HepG2 (cell line): ENCODE data around the gene CFAP43. TPM values are rescaled to one million over a fixed set of nuclear protein-coding genes. Genes with fewer than 3 reads are reported as not detected.

Experiments used
- BCL6 ChIP-seq: IDR thresholded peaks from 2 replicates; pipeline ENCODE4 v1.6.1; 2016; ENCODE audit warnings: missing genetic modification reagents, missing compliant biosample characterization
- DNMT3B ChIP-seq: conservative IDR thresholded peaks from 2 replicates; pipeline ENCODE4 v1.6.1; 2016; ENCODE audit warnings: missing biosample characterization, control low read depth
- ELF1 ChIP-seq: sonication (generic); formaldehyde crosslinking; IDR thresholded peaks from 2 replicates; pipeline ENCODE4 v1.4.0; 2020; ENCODE audit warnings: missing genetic modification reagents
- GZF1 ChIP-seq: sonication (generic); formaldehyde crosslinking; IDR thresholded peaks from 2 replicates; pipeline ENCODE4 v1.5.1; 2020; ENCODE audit warnings: mild to moderate bottlenecking, missing genetic modification reagents
- KDM5B ChIP-seq: sonication (generic); formaldehyde crosslinking; IDR thresholded peaks from 2 replicates; pipeline ENCODE4 v1.4.0; 2020; ENCODE audit warnings: missing genetic modification reagents, mild to moderate bottlenecking, borderline replicate concordance
- KMT2A ChIP-seq: sonication (generic); formaldehyde crosslinking; IDR thresholded peaks from 2 replicates; pipeline ENCODE4 v1.4.0; 2020; ENCODE audit warnings: missing genetic modification reagents
- MYC ChIP-seq: sonication (generic); formaldehyde crosslinking; IDR thresholded peaks from 2 replicates; pipeline ENCODE4 v1.9.0; 2021; ENCODE audit warnings: missing genetic modification reagents, borderline replicate concordance
- NONO ChIP-seq, 2 experiments: fragments of 450-650 bp in 1 of 2; sonication (generic) in 1 of 2; formaldehyde crosslinking in 1 of 2; IDR thresholded peaks in 1 of 2; conservative IDR thresholded peaks in 1 of 2; 2 replicates each; pipeline versions ENCODE4 v1.6.1 to v1.8.0; 2017 to 2022; ENCODE audit warnings: mild to moderate bottlenecking in 1 of 2, missing genetic modification reagents in 1 of 2, moderate library complexity in 1 of 2
- ZNF382 ChIP-seq: sonication (generic); formaldehyde crosslinking; IDR thresholded peaks from 2 replicates; pipeline ENCODE4 v1.5.0; 2020; ENCODE audit warnings: missing genetic modification reagents, mild to moderate bottlenecking, borderline replicate concordance
- ZNF550 ChIP-seq: sonication (generic); formaldehyde crosslinking; IDR thresholded peaks from 2 replicates; pipeline ENCODE4 v1.4.0; 2020; ENCODE audit warnings: mild to moderate bottlenecking, missing genetic modification reagents, borderline replicate concordance
- ZNF605 ChIP-seq: sonication (generic); formaldehyde crosslinking; IDR thresholded peaks from 2 replicates; pipeline ENCODE4 v1.8.0; 2022; ENCODE audit warnings: mild to moderate bottlenecking, missing genetic modification reagents
- ZNF660 ChIP-seq: sonication (generic); formaldehyde crosslinking; IDR thresholded peaks from 2 replicates; pipeline ENCODE4 v1.5.1; 2020; ENCODE audit warnings: mild to moderate bottlenecking, low read depth, missing genetic modification reagents, borderline replicate concordance
- ZNF772 ChIP-seq: sonication (generic); formaldehyde crosslinking; IDR thresholded peaks from 2 replicates; pipeline ENCODE4 v1.5.0; 2020; ENCODE audit warnings: mild to moderate bottlenecking, missing genetic modification reagents
- ZNF776 ChIP-seq: sonication (generic); formaldehyde crosslinking; IDR thresholded peaks from 2 replicates; pipeline ENCODE4 v1.4.0; 2020; ENCODE audit warnings: mild to moderate bottlenecking, missing genetic modification reagents
- polyA plus RNA-seq, 8 experiments: library from polyadenylated mRNA; depleted of rRNA in 3 of 8; stranded (reverse) in 7 of 8; unstranded in 1 of 8; fragments of >200 nt; fragmentation: Illumina TruSeq in 4 of 8; extraction: Trizol in 4 of 8; gene quantifications; 2 replicates each; pipeline versions ENCODE4 v1.2.1 to v1.2.3, GENCODE V29; 2011 to 2016; ENCODE audit warnings: low read depth in 4 of 8, missing spikeins in 1 of 8, mixed read lengths in 1 of 8; ENCODE audit not compliant: insufficient read depth in 1 of 8
- total RNA-seq, 5 experiments: library from RNA; depleted of rRNA; stranded (reverse); fragments of >200 nt; fragmentation: Illumina TruSeq; extraction: Trizol; gene quantifications; 2 replicates each; pipeline ENCODE4 v1.2.3, GENCODE V29; 2016; ENCODE audit warnings: low read depth in 1 of 5
- TF ChIP-seq, protein P1 (sequence below): sonication (generic); formaldehyde crosslinking; IDR thresholded peaks from 2 replicates; pipeline ENCODE4 v1.4.0; 2020; ENCODE audit warnings: missing genetic modification reagents
- TF ChIP-seq, protein P2 (sequence below): sonication (generic); formaldehyde crosslinking; IDR thresholded peaks from 2 replicates; pipeline ENCODE4 v1.5.0; 2020; ENCODE audit warnings: mild to moderate bottlenecking, missing genetic modification reagents
- TF ChIP-seq, protein P3 (sequence below): IDR thresholded peaks from 2 replicates; pipeline ENCODE4 v1.6.1; 2016; ENCODE audit warnings: missing compliant biosample characterization, missing genetic modification reagents, borderline replicate concordance
- TF ChIP-seq, protein P4 (sequence below): sonication (generic); formaldehyde crosslinking; IDR thresholded peaks from 2 replicates; pipeline ENCODE4 v1.4.0; 2020; ENCODE audit warnings: missing genetic modification reagents

Gene CFAP43
- total and polyA plus RNA-seq, 2 of the 13 experiments (the other 11 are each of a cell fraction or from before 2014, with no cell fraction given), result 0.24 to 0.38 TPM

DNA sequence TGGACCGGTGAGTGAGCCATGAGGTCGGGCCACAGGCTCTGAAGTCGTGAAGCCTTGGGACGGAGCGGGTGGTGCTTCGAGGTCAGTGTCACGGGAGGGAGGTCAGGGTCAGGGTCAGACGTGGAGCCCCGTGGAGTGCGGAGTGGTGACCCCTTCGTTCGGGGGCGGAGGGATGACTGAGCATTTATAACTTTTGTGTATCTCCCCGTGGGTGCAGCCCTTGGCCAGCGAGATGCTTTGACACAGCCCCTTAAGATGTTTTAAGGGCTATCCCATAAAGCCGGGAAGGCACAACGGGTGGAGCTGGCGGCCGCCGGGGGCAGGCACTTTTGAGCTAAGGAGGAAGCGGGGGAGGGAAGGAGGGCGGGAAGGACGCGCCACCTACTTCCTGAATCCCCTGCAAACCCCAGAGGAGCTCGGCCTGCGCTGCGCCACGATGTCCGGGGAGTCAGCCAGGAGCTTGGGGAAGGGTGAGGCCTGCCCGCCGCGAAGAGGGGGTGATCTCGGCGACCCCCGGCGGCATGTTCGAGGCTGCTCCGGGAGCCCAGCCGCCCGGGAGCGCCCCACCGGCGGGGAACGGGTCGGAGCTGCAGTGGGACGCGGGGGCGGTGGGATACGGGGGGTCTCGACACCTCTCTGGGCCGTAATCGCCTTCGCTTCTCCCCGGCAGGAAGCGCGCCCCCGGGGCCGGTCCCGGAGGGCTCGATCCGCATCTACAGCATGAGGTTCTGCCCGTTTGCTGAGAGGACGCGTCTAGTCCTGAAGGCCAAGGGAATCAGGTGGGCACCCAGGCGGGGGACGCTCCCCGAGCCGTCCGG, 22.5 kb upstream of the CFAP43 start, which contains the start of gene GSTO1 (continued):
- TF ChIP-seq, protein P1, sequence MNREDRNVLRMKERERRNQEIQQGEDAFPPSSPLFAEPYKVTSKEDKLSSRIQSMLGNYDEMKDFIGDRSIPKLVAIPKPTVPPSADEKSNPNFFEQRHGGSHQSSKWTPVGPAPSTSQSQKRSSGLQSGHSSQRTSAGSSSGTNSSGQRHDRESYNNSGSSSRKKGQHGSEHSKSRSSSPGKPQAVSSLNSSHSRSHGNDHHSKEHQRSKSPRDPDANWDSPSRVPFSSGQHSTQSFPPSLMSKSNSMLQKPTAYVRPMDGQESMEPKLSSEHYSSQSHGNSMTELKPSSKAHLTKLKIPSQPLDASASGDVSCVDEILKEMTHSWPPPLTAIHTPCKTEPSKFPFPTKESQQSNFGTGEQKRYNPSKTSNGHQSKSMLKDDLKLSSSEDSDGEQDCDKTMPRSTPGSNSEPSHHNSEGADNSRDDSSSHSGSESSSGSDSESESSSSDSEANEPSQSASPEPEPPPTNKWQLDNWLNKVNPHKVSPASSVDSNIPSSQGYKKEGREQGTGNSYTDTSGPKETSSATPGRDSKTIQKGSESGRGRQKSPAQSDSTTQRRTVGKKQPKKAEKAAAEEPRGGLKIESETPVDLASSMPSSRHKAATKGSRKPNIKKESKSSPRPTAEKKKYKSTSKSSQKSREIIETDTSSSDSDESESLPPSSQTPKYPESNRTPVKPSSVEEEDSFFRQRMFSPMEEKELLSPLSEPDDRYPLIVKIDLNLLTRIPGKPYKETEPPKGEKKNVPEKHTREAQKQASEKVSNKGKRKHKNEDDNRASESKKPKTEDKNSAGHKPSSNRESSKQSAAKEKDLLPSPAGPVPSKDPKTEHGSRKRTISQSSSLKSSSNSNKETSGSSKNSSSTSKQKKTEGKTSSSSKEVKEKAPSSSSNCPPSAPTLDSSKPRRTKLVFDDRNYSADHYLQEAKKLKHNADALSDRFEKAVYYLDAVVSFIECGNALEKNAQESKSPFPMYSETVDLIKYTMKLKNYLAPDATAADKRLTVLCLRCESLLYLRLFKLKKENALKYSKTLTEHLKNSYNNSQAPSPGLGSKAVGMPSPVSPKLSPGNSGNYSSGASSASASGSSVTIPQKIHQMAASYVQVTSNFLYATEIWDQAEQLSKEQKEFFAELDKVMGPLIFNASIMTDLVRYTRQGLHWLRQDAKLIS (CRISPR knock-in tag), result no peak
- TF ChIP-seq ZNF772 (0 out of 2 replicates have a peak, but pooled peaks have one; percentile 21), GZF1 (CRISPR knock-in tag) (peak; percentile 64; the same call in 1 of the 2 replicates), ZNF382 (no peak), KMT2A (CRISPR knock-in tag) (peak; percentile 74), ZNF605 (CRISPR knock-in tag) (0 out of 2 replicates have a peak, but pooled peaks have one; percentile 14), ELF1 (CRISPR knock-in tag) (peak; percentile 80), DNMT3B (CRISPR knock-in tag) (0 out of 2 replicates have a peak, but pooled peaks have one; percentile 61), ZNF550 (no peak), NONO (IDR thresholded peaks at IDR 0.05) (no peak), NONO (CRISPR knock-in tag; conservative IDR thresholded peaks at IDR 0.05) (peak; percentile 38; the same call in 1 of the 2 replicates), KDM5B (CRISPR knock-in tag) (peak; percentile 86), ZNF660 (CRISPR knock-in tag) (no peak), ZNF776 (CRISPR knock-in tag) (0 out of 2 replicates have a peak, but pooled peaks have one; percentile 14), BCL6 (CRISPR knock-in tag) (no peak; the same call in 1 of the 2 replicates), MYC (CRISPR knock-in tag) (peak; percentile 70; the same call in 1 of the 2 replicates)
- TF ChIP-seq, protein P2, sequence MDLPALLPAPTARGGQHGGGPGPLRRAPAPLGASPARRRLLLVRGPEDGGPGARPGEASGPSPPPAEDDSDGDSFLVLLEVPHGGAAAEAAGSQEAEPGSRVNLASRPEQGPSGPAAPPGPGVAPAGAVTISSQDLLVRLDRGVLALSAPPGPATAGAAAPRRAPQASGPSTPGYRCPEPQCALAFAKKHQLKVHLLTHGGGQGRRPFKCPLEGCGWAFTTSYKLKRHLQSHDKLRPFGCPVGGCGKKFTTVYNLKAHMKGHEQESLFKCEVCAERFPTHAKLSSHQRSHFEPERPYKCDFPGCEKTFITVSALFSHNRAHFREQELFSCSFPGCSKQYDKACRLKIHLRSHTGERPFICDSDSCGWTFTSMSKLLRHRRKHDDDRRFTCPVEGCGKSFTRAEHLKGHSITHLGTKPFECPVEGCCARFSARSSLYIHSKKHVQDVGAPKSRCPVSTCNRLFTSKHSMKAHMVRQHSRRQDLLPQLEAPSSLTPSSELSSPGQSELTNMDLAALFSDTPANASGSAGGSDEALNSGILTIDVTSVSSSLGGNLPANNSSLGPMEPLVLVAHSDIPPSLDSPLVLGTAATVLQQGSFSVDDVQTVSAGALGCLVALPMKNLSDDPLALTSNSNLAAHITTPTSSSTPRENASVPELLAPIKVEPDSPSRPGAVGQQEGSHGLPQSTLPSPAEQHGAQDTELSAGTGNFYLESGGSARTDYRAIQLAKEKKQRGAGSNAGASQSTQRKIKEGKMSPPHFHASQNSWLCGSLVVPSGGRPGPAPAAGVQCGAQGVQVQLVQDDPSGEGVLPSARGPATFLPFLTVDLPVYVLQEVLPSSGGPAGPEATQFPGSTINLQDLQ (CRISPR knock-in tag), result peak; percentile 75; the same call in 1 of the 2 replicates
- TF ChIP-seq, protein P3, sequence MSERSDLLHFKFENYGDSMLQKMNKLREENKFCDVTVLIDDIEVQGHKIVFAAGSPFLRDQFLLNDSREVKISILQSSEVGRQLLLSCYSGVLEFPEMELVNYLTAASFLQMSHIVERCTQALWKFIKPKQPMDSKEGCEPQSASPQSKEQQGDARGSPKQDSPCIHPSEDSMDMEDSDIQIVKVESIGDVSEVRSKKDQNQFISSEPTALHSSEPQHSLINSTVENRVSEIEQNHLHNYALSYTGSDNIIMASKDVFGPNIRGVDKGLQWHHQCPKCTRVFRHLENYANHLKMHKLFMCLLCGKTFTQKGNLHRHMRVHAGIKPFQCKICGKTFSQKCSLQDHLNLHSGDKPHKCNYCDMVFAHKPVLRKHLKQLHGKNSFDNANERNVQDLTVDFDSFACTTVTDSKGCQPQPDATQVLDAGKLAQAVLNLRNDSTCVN (CRISPR knock-in tag), result peak; percentile 13; the same call in 1 of the 2 replicates
- TF ChIP-seq, protein P4, sequence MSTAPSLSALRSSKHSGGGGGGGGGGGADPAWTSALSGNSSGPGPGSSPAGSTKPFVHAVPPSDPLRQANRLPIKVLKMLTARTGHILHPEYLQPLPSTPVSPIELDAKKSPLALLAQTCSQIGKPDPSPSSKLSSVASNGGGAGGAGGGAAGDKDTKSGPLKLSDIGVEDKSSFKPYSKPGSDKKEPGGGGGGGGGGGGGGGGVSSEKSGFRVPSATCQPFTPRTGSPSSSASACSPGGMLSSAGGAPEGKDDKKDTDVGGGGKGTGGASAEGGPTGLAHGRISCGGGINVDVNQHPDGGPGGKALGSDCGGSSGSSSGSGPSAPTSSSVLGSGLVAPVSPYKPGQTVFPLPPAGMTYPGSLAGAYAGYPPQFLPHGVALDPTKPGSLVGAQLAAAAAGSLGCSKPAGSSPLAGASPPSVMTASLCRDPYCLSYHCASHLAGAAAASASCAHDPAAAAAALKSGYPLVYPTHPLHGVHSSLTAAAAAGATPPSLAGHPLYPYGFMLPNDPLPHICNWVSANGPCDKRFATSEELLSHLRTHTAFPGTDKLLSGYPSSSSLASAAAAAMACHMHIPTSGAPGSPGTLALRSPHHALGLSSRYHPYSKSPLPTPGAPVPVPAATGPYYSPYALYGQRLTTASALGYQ (CRISPR knock-in tag), result no peak
